GM23248 (cell line): ENCODE data around the gene CSF2. TPM values are rescaled to one million over a fixed set of nuclear protein-coding genes. Genes with fewer than 3 reads are reported as not detected.
A peak's percentile ranks its signal among the peaks of the same experiment; 100 is the strongest.

Source experiments
- DNase-seq: peaks from one replicate; pipeline ENCODE4 v3.0.0-alpha.2; 2015
- H2AFZ ChIP-seq: fragments of 200-600 bp; sonication (generic); 2 replicates; pipeline ENCODE4 v1.6.1; 2016; ENCODE audit warnings: antibody characterized with exemption
- H3F3A ChIP-seq: fragments of 200-600 bp; sonication (generic); 2 replicates; pipeline ENCODE4 v1.6.1; 2016; ENCODE audit warnings: mild to moderate bottlenecking, antibody characterized with exemption, mixed run types; ENCODE audit not compliant: insufficient read depth
- H3K27ac ChIP-seq: fragments of 200-600 bp; sonication (generic); 2 replicates; pipeline ENCODE4 v1.5.1; 2016; ENCODE audit warnings: mild to moderate bottlenecking
- H3K27me3 ChIP-seq: fragments of 200-600 bp; sonication (generic); replicated peaks from 2 replicates; pipeline ENCODE4 v1.6.1; 2016; ENCODE audit warnings: mild to moderate bottlenecking; ENCODE audit not compliant: insufficient read depth
- H3K36me3 ChIP-seq: fragments of 200-600 bp; sonication (generic); 2 replicates; pipeline ENCODE4 v1.6.1; 2016; ENCODE audit warnings: low read depth, mild to moderate bottlenecking
- H3K4me1 ChIP-seq: fragments of 200-600 bp; sonication (generic); 2 replicates; pipeline ENCODE4 v1.6.1; 2016; ENCODE audit warnings: mild to moderate bottlenecking; ENCODE audit not compliant: insufficient read depth
- H3K4me2 ChIP-seq: fragments of 200-600 bp; sonication (generic); one replicate; pipeline ENCODE4 v1.6.1; 2016; ENCODE audit warnings: mild to moderate bottlenecking; ENCODE audit not compliant: unreplicated experiment
- H3K4me3 ChIP-seq: fragments of 200-600 bp; sonication (generic); 2 replicates; pipeline ENCODE4 v1.5.1; 2016; ENCODE audit warnings: mild to moderate bottlenecking
- H3K79me2 ChIP-seq: fragments of 200-600 bp; sonication (generic); 2 replicates; pipeline ENCODE4 v1.6.1; 2016; ENCODE audit warnings: mild to moderate bottlenecking; ENCODE audit not compliant: insufficient read depth
- H3K9ac ChIP-seq: fragments of 200-600 bp; sonication (generic); 2 replicates; pipeline ENCODE4 v1.6.1; 2016; ENCODE audit warnings: mild to moderate bottlenecking
- H3K9me2 ChIP-seq: fragments of 200-600 bp; sonication (generic); 2 replicates; pipeline ENCODE4 v1.6.1; 2016; ENCODE audit warnings: mixed run types, mild to moderate bottlenecking, moderate library complexity; ENCODE audit not compliant: insufficient read depth
- H3K9me3 ChIP-seq: fragments of 200-600 bp; sonication (generic); one replicate; pipeline ENCODE4 v1.6.1; 2017; ENCODE audit warnings: low read depth
- H4K20me1 ChIP-seq: fragments of 200-600 bp; sonication (generic); 2 replicates; pipeline ENCODE4 v1.6.0; 2016; ENCODE audit not compliant: insufficient read depth
- EZH2 ChIP-seq: fragments of 200-600 bp; sonication (generic); IDR thresholded peaks from 2 replicates; pipeline ENCODE4 v1.6.1; 2018; ENCODE audit warnings: antibody characterized with exemption, mild to moderate bottlenecking; ENCODE audit not compliant: insufficient read depth, poor library complexity, severe bottlenecking
- EZH2phosphoT487 ChIP-seq: fragments of 200-600 bp; sonication (generic); IDR thresholded peaks from 2 replicates; pipeline ENCODE4 v1.6.1; 2018; ENCODE audit warnings: antibody characterized with exemption, moderate library complexity, mild to moderate bottlenecking, low read depth; ENCODE audit not compliant: insufficient read depth
- WGBS, 2 experiments: methylation state at CpG; one replicate each; pipeline ENCODE4 v1.1.6; 2015 to 2017; ENCODE audit warnings: low lambda C conversion rate in 2 of 2, low coverage in 1 of 2; ENCODE audit errors: missing lambda C conversion rate in 2 of 2; 5-methylcytosine and 5-hydroxymethylcytosine counted together
- in situ Hi-C: fragments of 300-500 bp; cut with MboI; formaldehyde crosslinking; loops from 2 replicates; pipeline ENCODE4 v1.15.0; 2020
- polyA plus RNA-seq: library from polyadenylated mRNA; unstranded; fragments of >200 nt; fragmentation: Nextera tagmentation; extraction: Ambion mirVana; gene quantifications from 2 replicates; pipeline ENCODE4 v1.2.1, GENCODE V29; 2016
- total RNA-seq: library from RNA; depleted of rRNA; stranded (reverse); fragments of >200 nt; shearing (Covaris generic); gene quantifications from 2 replicates; pipeline ENCODE4 v1.2.3, GENCODE V29; 2014

CSF2 gene
- total and polyA plus RNA-seq, 2 experiments from 2014 or later = not detected

GRCh38 chr5:132087661-132088060, 14.1 kb downstream of the CSF2 start:
- Histone ChIP-seq H3K27me3 (no peaks in the 10 kb centered on the region), H2AFZ (no peak overlapping the region), H3K4me3 (no peak overlapping the region), H3K9ac (no peak overlapping the region), H3K9me2 (no peaks in the 10 kb centered on the region), H3K4me2 (no peak overlapping the region), H3K9me3 (no peaks in the 10 kb centered on the region), H3K36me3 (no peaks in the 10 kb centered on the region), H4K20me1 (no peaks in the 10 kb centered on the region), H3K4me1 (peaks cover 29% of the 10 kb centered on the region), H3F3A (peaks cover 18% of the 10 kb centered on the region), H3K79me2 (no peaks in the 10 kb centered on the region), H3K27ac (no peak overlapping the region)
- no peak for DNase-seq
- no peak for TF ChIP-seq EZH2phosphoT487
- TF ChIP-seq EZH2 = no peak
- WGBS, 2 experiments = 92% methylated on average over 8 of the region's 8 CpGs
- in situ Hi-C loops = no loop called here

DNA sequence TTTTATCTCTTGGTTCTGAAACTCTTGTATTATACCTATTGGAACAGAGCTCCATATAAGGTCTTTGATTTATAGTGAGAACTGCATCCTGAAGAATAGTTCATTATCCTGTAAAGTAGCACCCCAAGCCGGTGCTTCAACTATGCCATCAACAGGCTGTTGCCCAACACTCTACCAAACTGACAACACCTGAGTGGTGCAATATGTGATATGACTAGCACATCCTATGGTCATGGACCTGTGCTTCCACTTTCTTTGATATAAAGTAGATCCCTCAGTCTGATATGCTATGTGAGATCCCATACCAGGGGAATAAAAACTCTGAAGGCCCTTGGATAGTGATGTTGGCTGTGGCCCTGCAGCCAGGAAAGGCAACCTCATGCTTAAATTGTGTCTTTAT, 15.8 kb downstream of the CSF2 start:
- peaks cover 22% of the 10 kb centered on the region for H3F3A ChIP-seq
- H3K9me2 ChIP-seq = no peaks in the 10 kb centered on the region
- DNase-seq = no peak
- no peaks in the 10 kb centered on the region for H3K79me2 ChIP-seq
- no peaks in the 10 kb centered on the region for H4K20me1 ChIP-seq
- no peaks in the 10 kb centered on the region for H3K9me3 ChIP-seq
- H3K4me2 ChIP-seq = no peak overlapping the region
- 85 to 100% methylated on average over 1 of the region's 1 CpG for WGBS, 2 experiments
- H3K36me3 ChIP-seq = no peaks in the 10 kb centered on the region
- TF ChIP-seq EZH2phosphoT487 = no peak
- no peak overlapping the region for H2AFZ ChIP-seq
- no peak overlapping the region for H3K9ac ChIP-seq
- H3K27me3 ChIP-seq = no peaks in the 10 kb centered on the region
- no peak overlapping the region for H3K27ac ChIP-seq
- H3K4me3 ChIP-seq = no peak overlapping the region
- H3K4me1 ChIP-seq = peaks cover 37% of the 10 kb centered on the region
- in situ Hi-C loops = no loop called here

- Histone ChIP-seq H3K9me2 (no peaks in the 10 kb centered on the region), H4K20me1 (no peaks in the 10 kb centered on the region), H3K36me3 (no peaks in the 10 kb centered on the region), H3F3A (peaks cover 23% of the 10 kb centered on the region), H3K4me2 (no peak overlapping the region), H2AFZ (no peak overlapping the region), H3K79me2 (no peaks in the 10 kb centered on the region), H3K9ac (no peak overlapping the region), H3K4me3 (no peak overlapping the region), H3K4me1 (peaks cover 41% of the 10 kb centered on the region), H3K27ac (no peak overlapping the region), H3K9me3 (no peaks in the 10 kb centered on the region), H3K27me3 (no peaks in the 10 kb centered on the region)
- TF ChIP-seq EZH2phosphoT487 (no peak), EZH2 (no peak)
- in situ Hi-C loops = no loop called here
- peak; percentile 83 for DNase-seq
Observed at GRCh38 chr5:132090107-132090506, 16.5 kb downstream of the CSF2 start.

DNA sequence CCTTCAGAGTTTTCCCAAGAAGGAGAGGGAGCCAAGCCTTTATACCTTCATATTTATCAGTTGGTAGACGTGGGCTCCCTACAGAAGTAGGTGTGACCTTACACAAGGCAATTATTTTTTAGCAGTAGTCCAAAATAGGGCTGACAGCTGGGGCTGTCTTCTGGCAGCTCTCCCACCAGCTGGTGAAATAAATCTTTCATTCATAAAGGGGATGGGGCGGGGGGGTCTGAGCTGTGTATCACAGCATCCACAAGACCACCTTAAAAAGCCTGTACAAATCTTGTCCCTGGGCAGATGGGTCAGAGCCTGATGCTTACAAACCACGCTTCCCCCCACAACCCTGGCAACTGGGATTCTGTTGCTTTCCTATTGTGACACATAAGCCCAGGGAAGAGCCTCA, 19.7 kb downstream of the CSF2 start:
- no peak for TF ChIP-seq EZH2phosphoT487
- no peak for TF ChIP-seq EZH2
- no peaks in the 10 kb centered on the region for H3K9me2 ChIP-seq
- no peaks in the 10 kb centered on the region for H3K9me3 ChIP-seq
- DNase-seq = no peak
- H3K27me3 ChIP-seq = no peaks in the 10 kb centered on the region
- no peak overlapping the region for H2AFZ ChIP-seq
- WGBS, 2 experiments = 66 to 71% methylated on average over 3 of the region's 3 CpGs
- H3F3A ChIP-seq = peaks cover 36% of the 10 kb centered on the region
- in situ Hi-C loops = no loop called here
- no peak overlapping the region for H3K4me3 ChIP-seq
- H4K20me1 ChIP-seq = no peaks in the 10 kb centered on the region
- no peaks in the 10 kb centered on the region for H3K36me3 ChIP-seq
- no peak overlapping the region for H3K4me2 ChIP-seq
- no peaks in the 10 kb centered on the region for H3K79me2 ChIP-seq
- no peak overlapping the region for H3K27ac ChIP-seq
- peaks cover 40% of the 10 kb centered on the region for H3K4me1 ChIP-seq
- no peak overlapping the region for H3K9ac ChIP-seq

- Histone ChIP-seq H3K9me2 (no peaks in the 10 kb centered on the region), H3K27me3 (no peaks in the 10 kb centered on the region), H3K27ac (peak overlapping the region; percentile 94), H3K4me2 (peak overlapping the region; percentile 73), H3K9me3 (no peaks in the 10 kb centered on the region), H2AFZ (no peak overlapping the region), H3K9ac (peak overlapping the region; percentile 76; the same call in 1 of the 2 replicates), H3K79me2 (no peaks in the 10 kb centered on the region), H3K36me3 (no peaks in the 10 kb centered on the region), H3F3A (peaks cover 44% of the 10 kb centered on the region), H4K20me1 (no peaks in the 10 kb centered on the region), H3K4me1 (peaks cover 51% of the 10 kb centered on the region), H3K4me3 (no peak overlapping the region)
- peak; percentile 98 for DNase-seq
- in situ Hi-C loops = no loop called here
- TF ChIP-seq EZH2 (no peak), EZH2phosphoT487 (0 out of 2 replicates have a peak, but pooled peaks have one; percentile 32)
- WGBS, 2 experiments = 28 to 35% methylated on average over 12 of the region's 12 CpGs
Observed at GRCh38 chr5:132094393-132095076, 20.9 kb downstream of the CSF2 start.
